Medulla oblongata (tissue), 1 donor: ENCODE results near the gene WBP1.
"Not testable (repeated sequence)": the region's sequence is repeated elsewhere in the genome, so short reads cannot be mapped to it uniquely, and the experiment has no call there.

Experiments
- DNase-seq: peaks from one replicate; pipeline ENCODE4 v3.0.0-alpha.2; 2015; ENCODE audit errors: extremely low spot score

Gene WBP1

DNA sequence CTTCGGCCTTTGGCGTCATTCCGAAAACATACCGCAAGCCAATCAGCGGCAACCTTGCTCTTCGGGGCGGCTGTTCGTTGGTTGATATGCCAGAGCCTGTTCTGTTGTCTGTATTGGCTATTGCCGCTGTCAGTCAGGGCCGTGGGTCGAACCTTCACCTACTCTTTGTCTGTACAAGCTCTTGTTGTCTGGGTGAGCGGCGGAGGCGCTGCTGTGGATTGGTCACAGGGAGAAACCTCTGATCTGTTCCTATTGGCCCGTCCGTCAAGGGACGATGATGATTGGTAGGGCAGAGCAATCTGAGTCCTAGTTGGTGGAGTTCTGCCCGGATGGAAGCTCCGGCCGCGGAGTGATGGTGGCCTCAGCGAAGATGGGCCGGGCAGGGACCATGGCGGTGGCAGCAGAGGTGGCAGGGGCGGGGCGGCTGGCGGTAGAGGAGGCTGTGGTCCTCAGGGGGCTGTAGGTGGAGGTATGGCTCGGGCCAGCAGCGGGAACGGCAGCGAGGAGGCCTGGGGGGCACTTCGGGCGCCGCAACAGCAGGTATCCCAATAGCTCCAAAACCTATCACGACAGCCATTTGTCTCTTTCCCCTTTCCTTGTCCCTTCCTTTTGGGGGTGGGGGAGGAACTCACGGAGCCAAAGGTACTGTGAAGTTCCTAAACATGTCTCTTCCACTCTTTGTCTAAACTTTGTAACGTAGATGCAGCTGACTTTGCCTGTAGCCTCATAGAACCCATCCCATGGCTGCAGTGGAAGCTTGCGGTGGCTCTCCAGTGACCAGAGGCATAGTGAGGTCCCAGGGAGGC is at the start of gene WBP1:
Gene WBP1 (plus strand): TSS at position 307 of the 806 bp plus-strand sequence. CDS start 165 bp downstream, at position 472.
- DNase-seq: peak; percentile 100

DNA sequence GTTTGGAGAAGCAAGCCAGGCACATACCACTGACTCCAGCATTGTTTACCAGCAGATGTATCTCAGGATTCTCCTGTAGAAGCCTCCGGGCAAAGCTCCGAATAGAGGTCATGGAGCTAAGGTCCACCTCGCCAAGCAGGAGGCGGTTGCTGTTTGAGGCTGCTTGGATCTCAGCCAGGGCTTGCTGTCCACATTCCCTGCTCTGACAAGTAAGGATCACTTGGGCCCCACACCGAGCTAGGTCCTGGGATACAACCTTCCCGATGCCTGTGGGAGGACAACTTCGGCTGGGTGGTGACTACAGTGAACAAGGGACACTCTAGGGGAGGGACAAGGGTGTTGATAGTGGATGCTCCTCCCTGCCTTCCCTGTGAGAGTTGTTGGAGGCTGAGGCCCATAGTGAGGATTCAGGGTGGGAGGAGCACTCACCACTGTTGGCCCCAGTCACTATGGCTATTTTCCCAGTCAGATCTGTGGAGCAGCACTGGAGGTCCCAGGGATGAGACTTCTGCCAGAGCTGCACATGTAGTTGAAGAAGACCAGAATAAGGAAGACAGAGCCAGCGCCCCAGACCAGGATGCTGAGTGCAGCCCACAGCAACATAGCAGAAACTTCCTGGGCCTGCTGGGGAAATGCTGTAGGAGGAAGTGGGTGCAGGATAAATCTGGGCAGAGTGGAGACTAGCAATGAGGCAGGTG is 45.1 kb upstream of the WBP1 start:
- DNase-seq: no peak

DNA sequence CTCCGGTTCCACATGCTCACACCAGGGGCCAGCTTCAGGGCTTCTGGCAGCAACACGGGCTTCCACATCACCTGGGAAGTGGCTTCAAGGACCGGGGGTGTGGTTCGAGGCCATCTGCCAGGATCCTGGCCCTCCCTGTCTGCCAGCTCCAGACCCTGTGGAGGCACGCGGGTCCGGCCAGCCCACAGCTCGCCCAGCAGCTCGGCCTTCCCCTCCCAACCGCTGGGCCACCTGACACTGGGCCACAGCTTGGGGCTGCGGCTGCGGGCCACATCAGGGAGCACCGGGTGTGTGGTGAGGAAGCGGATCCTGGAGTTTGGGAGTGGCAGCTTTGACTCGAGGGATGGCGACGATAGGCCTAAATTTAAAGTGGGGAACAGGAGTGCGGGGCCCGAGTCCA is 43.8 kb upstream of the WBP1 start:
- no peak for DNase-seq

DNA sequence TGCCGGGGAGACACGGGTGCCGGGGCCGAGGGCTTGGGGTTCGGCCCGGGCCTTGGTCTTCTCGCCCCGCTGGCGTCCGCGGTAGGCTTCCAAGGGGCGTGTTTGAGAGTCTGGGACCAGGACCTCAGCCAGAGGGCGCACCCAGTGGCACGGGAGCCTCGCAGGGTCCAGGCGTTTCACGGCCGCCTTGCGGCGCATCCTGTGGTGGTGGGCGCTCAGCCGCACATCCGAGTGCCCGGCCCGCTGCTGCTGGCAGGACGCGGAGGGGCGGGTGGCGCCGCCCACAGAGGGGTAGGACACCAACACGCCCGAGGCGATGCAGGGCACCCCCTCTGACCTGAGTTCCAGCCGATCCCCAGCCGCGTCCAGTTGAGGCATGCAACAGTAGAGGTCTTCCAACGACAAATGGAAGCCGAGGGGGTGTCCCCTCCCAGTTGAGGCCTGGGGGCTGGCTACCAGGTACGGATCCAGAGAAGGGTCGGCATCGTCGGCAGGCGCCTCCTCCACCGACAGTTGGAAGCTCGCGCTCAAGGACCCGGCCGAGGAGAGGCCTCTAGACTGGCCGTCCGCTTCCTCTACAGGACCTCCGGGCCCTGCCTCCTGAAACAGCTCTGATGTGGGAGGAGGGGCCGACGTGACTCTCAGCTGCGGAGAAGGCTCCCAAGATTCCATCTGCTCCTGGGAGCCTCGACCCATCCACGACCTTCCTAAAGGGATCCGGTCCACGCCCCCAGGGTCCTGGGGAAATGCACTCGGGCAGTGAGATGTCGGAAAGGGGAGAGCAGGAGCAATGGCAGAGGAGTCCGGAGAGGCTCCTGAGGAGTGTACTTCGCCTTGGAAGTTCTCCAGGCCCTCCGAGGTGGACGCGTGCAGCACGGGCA is 43.1 kb upstream of the WBP1 start:
- DNase-seq: peak; percentile 54

DNA sequence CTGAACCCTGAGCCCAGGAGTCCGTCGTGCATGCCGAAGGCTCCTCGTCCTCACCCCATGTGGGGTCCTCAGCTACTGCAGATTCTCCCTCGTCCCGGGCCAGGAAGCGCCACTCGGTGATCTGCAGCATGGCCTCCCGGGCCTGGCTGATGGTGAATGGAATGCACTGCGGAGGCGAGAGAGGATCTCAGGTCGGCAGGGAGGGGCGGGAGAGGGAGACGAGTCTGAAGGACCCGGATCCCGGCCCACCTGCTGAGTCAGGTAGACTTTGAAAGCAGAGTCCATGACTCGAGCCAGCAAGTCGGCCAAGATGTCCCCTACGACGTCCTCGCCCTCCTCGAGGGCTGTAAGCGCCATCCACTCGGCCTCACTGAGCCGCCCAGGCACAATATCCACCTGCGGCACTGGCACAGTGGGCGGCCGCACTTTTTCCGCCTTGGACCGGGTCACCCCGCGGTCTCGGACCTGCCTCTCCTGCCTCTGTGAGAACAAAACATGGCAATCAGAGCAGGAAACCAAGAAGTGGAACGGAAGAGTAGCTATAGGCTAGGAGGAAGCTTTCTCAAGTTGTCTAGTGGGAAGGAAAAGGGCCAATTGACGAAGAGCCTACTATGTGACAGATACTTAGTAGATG is 42.4 kb upstream of the WBP1 start:
- DNase-seq: no peak

DNA sequence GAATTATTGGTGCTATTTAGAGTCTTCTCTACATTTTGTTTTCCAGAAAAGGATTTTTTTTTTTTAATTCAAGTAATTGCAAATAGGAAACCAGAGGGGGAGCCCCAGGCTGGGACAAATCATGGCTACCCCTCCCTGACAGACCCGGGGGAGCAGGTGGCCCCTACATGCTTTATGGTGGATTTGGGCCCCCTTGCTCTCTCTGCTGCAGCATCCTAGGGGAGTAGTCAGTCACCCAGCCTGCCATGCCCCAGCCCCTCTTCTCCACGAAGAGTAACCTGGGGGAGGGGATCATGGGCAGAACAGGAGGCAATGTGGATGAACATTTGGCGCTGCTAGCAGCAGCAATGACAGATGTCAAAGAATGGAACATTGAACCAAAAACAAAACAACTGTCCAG is 41.5 kb upstream of the WBP1 start:
- no peak for DNase-seq

DNA sequence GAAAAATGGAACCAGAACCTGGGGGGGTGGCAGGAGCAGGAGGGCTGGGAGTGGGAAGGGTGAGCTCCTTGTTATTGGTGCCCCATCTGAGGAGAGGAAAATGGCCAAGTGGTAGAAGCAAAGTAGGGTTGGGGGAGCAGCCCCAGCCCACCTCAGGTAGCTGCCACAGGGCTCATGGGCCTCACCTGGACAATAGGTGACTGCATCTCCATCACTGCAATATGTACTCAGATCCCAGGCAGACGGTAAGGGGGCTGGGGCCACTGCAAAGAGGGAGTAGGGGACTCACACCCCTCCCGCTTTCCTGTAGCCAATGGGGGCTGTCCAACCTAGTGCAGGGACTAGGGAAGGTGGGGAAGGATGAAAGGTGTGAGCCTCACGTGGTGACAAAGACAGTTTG is 41.0 kb upstream of the WBP1 start:
- DNase-seq: no peak

DNA sequence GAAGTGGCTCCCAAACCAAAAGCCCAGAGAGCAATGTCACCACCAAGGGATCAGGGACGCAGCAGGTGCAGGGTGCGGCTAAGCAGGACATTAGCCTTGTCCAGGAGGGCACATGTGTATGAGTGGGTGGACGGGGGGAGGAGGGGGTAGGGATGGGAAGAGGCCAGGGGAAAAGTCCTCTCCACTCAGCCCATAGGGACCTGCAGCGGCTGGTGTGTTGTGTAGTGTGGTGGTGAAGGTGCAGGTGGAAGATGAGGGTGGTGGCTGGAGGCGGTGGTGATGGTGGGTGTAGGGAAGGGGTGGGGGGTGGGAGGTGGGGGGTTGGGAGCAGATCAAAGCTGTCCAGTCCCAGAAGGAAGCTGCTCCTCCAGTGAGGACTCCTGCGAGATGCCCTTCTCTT is 40.5 kb upstream of the WBP1 start:
- no peak for DNase-seq

DNA sequence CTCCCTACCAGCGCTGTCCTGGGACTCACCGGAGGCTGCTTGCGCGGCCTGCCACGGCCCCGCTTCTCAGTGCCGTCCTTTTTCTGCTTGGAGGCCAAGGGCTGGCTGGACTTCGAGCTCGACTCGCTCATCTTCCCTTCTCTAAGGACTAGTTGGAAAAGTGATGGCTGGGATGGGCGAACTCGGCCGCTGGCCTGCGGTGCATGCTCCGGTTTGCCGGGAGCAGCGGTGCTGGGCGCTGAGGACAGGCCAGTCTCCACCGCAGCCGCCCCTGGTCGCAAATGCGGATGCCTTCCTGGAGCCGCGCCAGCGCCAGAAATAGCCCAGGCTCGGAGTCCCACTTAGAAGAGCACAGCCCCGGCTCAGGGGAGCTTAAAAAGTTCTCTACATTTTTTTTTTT is 39.9 kb upstream of the WBP1 start:
- no peak for DNase-seq

DNA sequence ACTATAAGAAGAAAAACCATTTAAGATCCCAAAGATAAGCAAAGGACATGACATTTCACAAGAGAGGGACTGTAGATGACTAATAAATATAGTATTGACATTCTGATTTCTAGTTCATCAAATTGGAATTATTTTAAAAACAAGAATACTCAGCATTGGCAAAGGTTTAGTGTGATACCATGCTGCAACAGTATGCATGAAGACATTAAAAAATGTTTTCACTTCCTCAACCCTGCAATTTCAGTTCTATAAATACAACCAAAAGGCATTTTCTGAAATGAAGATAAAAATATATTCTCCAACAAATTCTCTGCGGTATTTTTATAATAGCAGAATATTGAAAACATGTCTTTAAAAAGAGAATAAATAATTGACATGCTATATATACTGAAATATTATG is 38.9 kb upstream of the WBP1 start:
- no peak for DNase-seq

DNA sequence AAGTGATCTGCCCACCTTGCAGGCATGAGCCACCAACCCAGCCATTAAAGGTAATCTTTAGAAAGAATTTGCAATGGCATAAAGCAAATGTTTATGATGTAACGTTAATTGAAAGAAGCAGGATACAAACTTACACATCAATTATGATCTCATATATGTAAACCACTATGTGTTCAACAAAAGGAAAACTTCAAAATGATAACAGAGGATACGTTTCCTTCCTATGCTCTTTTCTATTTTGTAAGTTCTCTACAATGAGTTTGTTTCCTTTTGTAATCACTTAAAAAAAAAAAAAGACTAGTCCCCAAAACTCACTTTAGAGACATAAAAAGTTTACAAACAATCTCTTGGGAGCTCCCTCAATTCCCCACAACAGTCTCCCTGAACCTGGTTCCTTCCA is 38.2 kb upstream of the WBP1 start:
- no peak for DNase-seq

DNA sequence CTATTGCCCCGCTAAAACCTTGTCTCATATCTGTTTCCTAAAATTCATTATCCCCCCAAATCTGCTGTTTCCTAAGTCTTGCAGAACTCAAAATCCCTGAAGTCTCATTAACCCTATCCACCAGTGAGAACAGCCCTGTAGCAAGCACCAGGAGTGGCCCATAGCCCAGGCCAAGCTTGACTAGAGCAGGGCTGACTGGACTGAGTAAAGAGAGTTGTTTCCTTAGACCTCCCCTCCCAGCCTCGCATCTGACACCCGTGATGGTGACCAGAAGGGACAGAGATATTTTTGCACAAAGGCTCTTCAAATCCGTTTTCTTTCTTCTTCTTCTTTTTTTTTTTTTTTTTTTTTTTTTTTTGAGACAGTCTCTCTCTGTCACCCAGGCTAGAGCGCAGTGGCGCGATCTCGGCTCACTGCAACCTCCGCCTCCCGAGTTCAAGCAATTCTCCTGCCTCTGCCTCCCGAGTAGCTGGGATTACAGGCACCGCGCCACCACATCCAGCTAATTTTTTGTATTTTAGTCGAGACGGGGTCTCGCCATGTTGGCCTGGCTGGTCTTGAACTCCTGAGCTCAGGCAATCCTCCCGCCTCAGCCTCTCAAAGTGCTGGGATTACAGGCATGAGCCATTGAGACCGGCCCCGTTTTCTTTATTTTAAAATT is 37.7 kb upstream of the WBP1 start:
- not testable (repeated sequence) for DNase-seq

DNA sequence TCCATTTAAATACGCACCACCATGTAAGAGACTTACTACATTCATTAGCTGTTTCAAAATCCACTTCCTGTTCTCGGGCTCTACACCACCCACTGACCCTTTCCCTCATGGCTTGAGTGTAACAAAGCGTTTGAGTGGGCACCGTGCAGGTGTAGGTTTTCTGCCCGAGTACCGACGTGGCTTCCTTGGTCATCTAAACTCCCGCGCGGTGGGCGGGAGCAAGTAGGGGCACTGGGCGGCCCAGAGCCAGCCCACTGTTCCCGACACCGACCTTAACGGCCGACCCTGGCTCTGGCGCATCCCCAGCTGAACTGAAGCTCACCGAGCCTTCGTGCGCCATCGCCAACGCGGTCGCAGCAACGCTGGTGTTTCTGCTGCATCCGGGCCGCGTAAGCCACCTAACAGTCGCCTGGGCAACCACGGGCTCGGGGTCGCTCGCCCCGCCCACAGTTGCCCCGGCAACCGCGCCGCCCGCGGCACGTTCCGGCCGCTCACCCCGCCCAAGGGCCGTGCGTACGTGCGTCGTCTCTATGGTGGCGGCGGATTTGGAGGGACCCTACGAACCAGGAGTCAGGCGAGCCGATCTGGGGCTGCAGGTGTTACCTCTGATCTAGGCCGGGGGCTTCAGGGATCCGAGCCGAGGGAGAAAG is 36.9 kb upstream of the WBP1 start, which contains the start of the genes C2orf81 and WDR54:
Gene C2orf81 (minus strand): TSS at position 399 of the 650 bp plus-strand sequence. CDS start 59 bp downstream, at position 340.
Gene WDR54 (plus strand): TSS at position 510 of the 650 bp plus-strand sequence. CDS start 424 bp downstream, outside the sequence.
- peak; percentile 61 for DNase-seq

DNA sequence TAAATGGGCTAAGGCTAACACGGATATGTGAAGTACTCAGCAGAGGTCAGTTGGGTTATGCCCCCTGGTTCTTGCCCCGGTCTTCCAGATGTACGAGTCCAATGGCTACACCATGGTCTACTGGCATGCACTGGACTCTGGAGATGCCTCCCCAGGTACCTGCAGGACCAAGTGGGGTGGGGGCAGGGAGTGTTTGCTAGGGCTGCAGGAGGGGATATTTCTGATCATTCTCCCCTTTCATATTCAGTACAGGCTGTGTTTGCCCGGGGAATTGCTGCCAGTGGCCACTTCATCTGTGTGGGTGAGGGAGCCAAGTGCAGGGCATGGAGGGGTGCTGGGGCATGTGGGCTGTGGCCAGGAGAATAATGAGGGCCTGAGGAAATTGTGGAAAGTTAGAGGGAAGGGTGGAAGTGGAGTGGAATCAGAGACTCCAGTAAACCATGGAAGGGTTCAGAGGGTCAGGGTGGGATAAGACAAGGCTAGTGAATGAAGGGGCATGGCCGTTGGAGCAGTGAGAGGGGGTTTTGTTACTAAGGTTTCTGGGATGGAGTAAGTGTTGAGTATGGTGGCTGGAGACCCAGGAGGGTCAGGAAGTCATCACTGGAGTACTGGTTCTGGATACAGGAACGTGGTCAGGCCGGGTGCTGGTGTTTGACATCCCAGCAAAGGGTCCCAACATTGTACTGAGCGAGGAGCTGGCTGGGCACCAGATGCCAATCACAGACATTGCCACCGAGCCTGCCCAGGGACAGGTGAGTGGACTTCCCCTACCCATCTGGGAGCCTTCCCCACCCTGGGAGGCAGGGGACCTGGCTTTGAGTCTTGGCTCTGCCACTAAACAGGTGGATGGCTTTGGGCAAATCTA is 34.8 kb upstream of the WBP1 start:
- no peak for DNase-seq

DNA sequence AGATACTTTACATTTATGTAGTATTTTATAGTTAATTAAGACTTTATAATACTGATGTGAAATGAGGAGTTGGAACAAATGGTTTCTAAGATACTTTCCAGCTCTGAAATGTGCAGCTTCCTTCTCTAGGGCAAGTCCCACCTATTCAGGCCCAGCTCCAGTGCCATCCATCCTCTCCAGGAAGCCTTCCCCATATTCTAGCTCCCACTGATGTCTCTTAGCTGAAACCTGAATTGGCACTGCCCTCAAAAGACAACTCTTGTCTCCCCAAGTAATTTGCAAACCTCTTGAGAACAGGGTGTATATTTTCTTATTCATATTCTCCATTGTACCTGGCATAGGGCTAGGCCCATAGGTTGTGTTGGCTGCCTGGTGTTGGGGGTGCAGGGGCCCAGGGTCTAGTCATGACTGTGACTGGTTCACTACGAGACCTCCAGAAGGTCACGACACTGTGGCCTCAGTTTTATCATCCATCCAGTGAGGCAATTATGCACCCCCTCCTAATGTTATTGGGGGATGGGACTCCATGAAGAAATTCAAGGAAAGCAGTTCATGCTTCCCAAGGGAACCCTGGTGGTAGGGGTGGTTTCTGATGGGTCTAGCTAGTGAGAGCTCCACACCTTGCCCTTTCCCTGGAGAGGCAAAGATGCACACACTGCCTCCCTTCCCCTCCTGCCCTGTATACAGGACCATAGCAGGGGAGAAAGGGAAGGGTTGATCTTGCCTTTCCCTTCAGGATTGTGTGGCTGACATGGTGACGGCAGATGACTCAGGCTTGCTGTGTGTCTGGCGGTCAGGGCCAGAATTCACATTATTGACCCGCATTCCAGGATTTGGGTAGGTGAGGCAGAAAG is 33.9 kb upstream of the WBP1 start:
- no peak for DNase-seq

DNA sequence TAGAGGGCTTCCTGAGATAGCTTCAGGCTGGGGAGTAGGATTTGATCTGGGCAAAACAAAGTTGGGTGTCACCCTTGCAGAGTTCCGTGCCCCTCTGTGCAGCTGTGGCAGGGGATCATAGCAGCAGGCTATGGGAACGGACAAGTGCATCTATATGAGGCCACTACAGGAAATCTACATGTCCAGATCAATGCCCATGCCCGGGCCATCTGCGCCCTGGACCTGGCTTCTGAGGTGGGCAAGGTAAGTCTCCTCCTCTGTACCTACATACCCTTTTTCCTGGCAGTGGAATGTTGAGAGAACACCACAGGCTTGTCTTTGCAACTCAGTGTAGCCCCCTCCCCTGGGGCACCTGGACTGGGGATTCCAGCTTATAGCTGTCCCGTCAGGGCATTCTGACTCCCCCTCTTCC is 33.2 kb upstream of the WBP1 start:
- no peak for DNase-seq

DNA sequence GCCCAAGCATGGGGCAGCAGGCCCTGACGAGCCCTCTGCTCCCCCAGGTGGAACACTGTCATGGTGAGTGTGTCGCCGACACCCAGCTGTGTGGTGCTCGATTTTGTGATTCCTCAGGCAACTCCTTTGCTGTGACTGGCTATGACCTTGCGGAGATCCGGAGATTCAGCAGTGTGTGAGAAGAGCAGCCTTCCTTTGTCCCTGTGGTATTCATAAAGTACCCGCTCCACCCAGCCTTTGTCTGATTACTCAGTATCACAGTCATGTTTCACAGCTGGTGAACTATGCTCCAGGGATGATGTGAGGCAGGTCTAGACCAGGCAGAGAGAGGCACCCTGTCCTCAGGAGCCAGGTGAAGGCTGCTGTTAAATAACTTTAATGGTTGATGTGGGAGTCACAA is 32.7 kb upstream of the WBP1 start:
- DNase-seq: no peak

DNA sequence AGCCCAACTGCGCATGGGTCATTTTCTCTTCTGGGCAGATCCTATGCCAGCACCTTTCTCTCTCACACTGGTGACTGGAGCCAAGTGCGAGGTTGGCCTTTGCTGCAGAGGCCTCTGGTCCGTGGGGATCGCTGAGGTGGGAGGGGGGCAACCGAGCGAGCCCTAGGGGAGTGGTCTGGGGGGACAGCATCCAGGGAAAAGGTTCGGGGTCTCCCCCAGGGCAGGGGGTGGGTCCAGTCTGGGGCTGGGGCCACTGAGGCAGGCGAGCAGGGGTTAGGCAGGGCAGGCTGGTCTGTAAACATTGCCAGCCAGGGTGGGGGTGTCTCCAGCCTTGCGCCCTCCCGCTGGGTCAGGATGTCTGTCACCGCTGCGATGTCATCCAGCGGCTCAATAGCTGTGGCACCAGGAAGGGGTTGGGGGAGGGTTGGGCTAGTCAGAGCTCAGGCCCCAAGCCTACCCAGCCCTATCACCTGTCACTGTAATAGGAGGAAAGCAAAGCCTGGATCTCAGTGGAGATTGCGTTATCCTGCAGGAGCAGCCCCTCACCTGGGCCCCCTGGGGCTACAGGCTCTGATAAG is 32.0 kb upstream of the WBP1 start:
- no peak for DNase-seq
